Endothelial cell of umbilical vein (primary cell): ENCODE measurements around the gene LZTS2. TPM values are rescaled to one million over a fixed set of nuclear protein-coding genes. Genes with fewer than 3 reads are reported as not detected.

ENCODE experiments used
- BruUV-seq: library from RNA; stranded (reverse); fragments of 400-500 nt; replicated peaks from 2 replicates; lab custom pipeline; 2021; lab: Mats Ljungman, UMichigan
- CTCF ChIA-PET: fragments of 300-600, 350-600 bp; sonication (Branson Sonifier 250); formaldehyde crosslinking; loops from one replicate; lab custom pipeline; 2021; ENCODE audit warnings: antibody characterized with exemption, inconsistent platforms; lab: Charles Lee
- POLR2A ChIA-PET: fragments of 300-600, 350-600 bp; sonication (Branson Sonifier 250); formaldehyde crosslinking; loops from one replicate; lab custom pipeline; 2021; ENCODE audit warnings: antibody characterized with exemption, inconsistent platforms; lab: Charles Lee
- DNase-seq: peaks from one replicate; pipeline ENCODE4 v3.0.0-alpha.2; 2011; ENCODE audit warnings: low read depth, low spot score
- FAIRE-seq: peaks from 2 replicates; lab custom pipeline; 2011; peaks lifted over from hg19 to GRCh38; lab: Jason Lieb, UNC
- H2AFZ ChIP-seq: 2 replicates; pipeline ENCODE4 v1.6.0; 2012; ENCODE audit warnings: low read depth, low read length, control low read depth, inconsistent platforms
- H3K27ac ChIP-seq: 2 replicates; pipeline ENCODE4 v1.5.1; 2011; ENCODE audit warnings: low read depth, mild to moderate bottlenecking, control low read depth, low read length, moderate library complexity; ENCODE audit not compliant: insufficient read depth
- H3K27me3 ChIP-seq, 2 experiments: 2 replicates each; pipeline versions ENCODE4 v1.6.0 to v1.6.1; 2011; ENCODE audit warnings: low read length in 2 of 2, mixed read lengths in 1 of 2; ENCODE audit not compliant: control insufficient read depth in 2 of 2, insufficient read depth in 2 of 2
- H3K36me3 ChIP-seq, 2 experiments: 2 replicates in 1 of 2; 3 replicates in 1 of 2; pipeline ENCODE4 v1.5.1; 2011; ENCODE audit warnings: low read length in 2 of 2, mild to moderate bottlenecking in 1 of 2, moderate library complexity in 1 of 2; ENCODE audit not compliant: control insufficient read depth in 2 of 2, insufficient read depth in 2 of 2; ENCODE audit errors: extremely low read depth in 1 of 2
- H3K4me1 ChIP-seq: 3 replicates; pipeline ENCODE4 v1.5.1; 2011; ENCODE audit warnings: mild to moderate bottlenecking, low read length; ENCODE audit not compliant: control insufficient read depth, insufficient read depth; ENCODE audit errors: extremely low read depth
- H3K4me2 ChIP-seq: 2 replicates; pipeline ENCODE4 v1.6.1; 2011; ENCODE audit warnings: low read length, control low read depth, mixed read lengths; ENCODE audit not compliant: insufficient read depth
- H3K4me3 ChIP-seq, 3 experiments: fragments of 200-600 bp in 1 of 3; sonication (generic), shearing (Covaris generic) in 1 of 3; replicated peaks in 1 of 3; 2 replicates each; pipeline ENCODE4 v1.5.1; 2011 to 2016; ENCODE audit warnings: control low read depth in 3 of 3, low read length in 3 of 3, mild to moderate bottlenecking in 2 of 3, inconsistent platforms in 1 of 3, low read depth in 1 of 3, moderate library complexity in 1 of 3; ENCODE audit not compliant: insufficient read depth in 1 of 3
- H3K79me2 ChIP-seq: 2 replicates; pipeline ENCODE4 v1.6.0; 2012; ENCODE audit warnings: low read length, inconsistent platforms; ENCODE audit not compliant: control insufficient read depth, insufficient read depth
- H3K9ac ChIP-seq: replicated peaks from 2 replicates; pipeline ENCODE3; 2011; ENCODE audit warnings: low read length, control low read depth; ENCODE audit not compliant: insufficient read depth; ENCODE audit errors: extremely low read depth
- H3K9me1 ChIP-seq: replicated peaks from 3 replicates; pipeline ENCODE4 v1.6.0; 2011; ENCODE audit warnings: mild to moderate bottlenecking, low read length; ENCODE audit not compliant: control insufficient read depth, insufficient read depth; ENCODE audit errors: extremely low read depth
- H3K9me3 ChIP-seq: replicated peaks from 2 replicates; pipeline ENCODE4 v1.5.1; 2012; ENCODE audit warnings: low read length, inconsistent platforms; ENCODE audit not compliant: control insufficient read depth, insufficient read depth
- H4K20me1 ChIP-seq: replicated peaks from 2 replicates; pipeline ENCODE3; 2011; ENCODE audit warnings: mild to moderate bottlenecking, low read length; ENCODE audit not compliant: control insufficient read depth, insufficient read depth; ENCODE audit errors: extremely low read depth
- EZH2 ChIP-seq: IDR thresholded peaks from 2 replicates; pipeline ENCODE4 v1.6.1; 2012; ENCODE audit warnings: borderline replicate concordance, low read depth, mild to moderate bottlenecking, moderate library complexity, low read length, inconsistent platforms; ENCODE audit not compliant: severe bottlenecking
- FOS ChIP-seq: IDR thresholded peaks from 2 replicates; pipeline ENCODE4 v1.6.1; 2011; ENCODE audit warnings: mild to moderate bottlenecking, low read length, moderate library complexity, borderline replicate concordance; ENCODE audit not compliant: insufficient read depth
- GATA2 ChIP-seq: IDR thresholded peaks from 2 replicates; pipeline ENCODE4 v1.7.0; 2011; ENCODE audit warnings: low read depth, mild to moderate bottlenecking, moderate library complexity, mixed read lengths, low read length; ENCODE audit not compliant: insufficient read length, insufficient read depth
- JUN ChIP-seq: IDR thresholded peaks from 2 replicates; pipeline ENCODE4 v1.6.1; 2011; ENCODE audit warnings: borderline replicate concordance, low read depth; ENCODE audit not compliant: insufficient read length, insufficient read depth
- POLR2AphosphoS5 ChIP-seq: IDR thresholded peaks from 2 replicates; pipeline ENCODE4 v1.6.1; 2012; ENCODE audit warnings: low read depth, mild to moderate bottlenecking, control low read depth, low read length, moderate library complexity; ENCODE audit not compliant: insufficient read depth
- dilution Hi-C: fragments of 300-500 bp; cut with MboI; formaldehyde crosslinking; loops from one replicate; pipeline ENCODE4 v1.15.0; 2019; ENCODE audit warnings: low sequenced_read_pairs; ENCODE audit not compliant: extremely low pct_ligation_motif_present
- intact Hi-C: fragments of 100-400 bp; cut with micrococcal nuclease; formaldehyde crosslinking; loops from one replicate; pipeline ENCODE4 v1.10.0; 2022
- polyA plus RNA-seq, 4 experiments: library from polyadenylated mRNA; depleted of rRNA in 3 of 4; stranded (reverse) in 3 of 4; unstranded in 1 of 4; fragments of >200 nt; gene quantifications; 2 replicates each; pipeline versions ENCODE4 v1.2.1 to v1.2.3, GENCODE V29; 2011 to 2012; ENCODE audit warnings: missing spikeins in 1 of 4
- total RNA-seq: library from RNA; stranded (reverse); gene quantifications from 2 replicates; pipeline ENCODE4 v1.2.3, GENCODE V29; 2021
- TF ChIP-seq, protein P1 (sequence below), 2 donors: IDR thresholded peaks; 1 replicate in 1 of 2; 2 replicates in 1 of 2; pipeline ENCODE4 v1.5.1; 2011; ENCODE audit warnings: low read length in 2 of 2, mild to moderate bottlenecking in 2 of 2, moderate library complexity in 2 of 2, control low read depth in 1 of 2, inconsistent platforms in 1 of 2, low read depth in 1 of 2; ENCODE audit not compliant: insufficient read depth in 1 of 2; ENCODE audit errors: extremely low read depth in 1 of 2
- TF ChIP-seq, protein P2 (sequence below): IDR thresholded peaks from 2 replicates; pipeline ENCODE4 v1.6.1; 2011; ENCODE audit not compliant: insufficient read depth, insufficient read length

Gene LZTS2
- total and polyA plus RNA-seq, 2 donors (not counting 3 experiments of a cell fraction or from before 2014, with no cell fraction given): 70.8 to 79.5 TPM

DNA sequence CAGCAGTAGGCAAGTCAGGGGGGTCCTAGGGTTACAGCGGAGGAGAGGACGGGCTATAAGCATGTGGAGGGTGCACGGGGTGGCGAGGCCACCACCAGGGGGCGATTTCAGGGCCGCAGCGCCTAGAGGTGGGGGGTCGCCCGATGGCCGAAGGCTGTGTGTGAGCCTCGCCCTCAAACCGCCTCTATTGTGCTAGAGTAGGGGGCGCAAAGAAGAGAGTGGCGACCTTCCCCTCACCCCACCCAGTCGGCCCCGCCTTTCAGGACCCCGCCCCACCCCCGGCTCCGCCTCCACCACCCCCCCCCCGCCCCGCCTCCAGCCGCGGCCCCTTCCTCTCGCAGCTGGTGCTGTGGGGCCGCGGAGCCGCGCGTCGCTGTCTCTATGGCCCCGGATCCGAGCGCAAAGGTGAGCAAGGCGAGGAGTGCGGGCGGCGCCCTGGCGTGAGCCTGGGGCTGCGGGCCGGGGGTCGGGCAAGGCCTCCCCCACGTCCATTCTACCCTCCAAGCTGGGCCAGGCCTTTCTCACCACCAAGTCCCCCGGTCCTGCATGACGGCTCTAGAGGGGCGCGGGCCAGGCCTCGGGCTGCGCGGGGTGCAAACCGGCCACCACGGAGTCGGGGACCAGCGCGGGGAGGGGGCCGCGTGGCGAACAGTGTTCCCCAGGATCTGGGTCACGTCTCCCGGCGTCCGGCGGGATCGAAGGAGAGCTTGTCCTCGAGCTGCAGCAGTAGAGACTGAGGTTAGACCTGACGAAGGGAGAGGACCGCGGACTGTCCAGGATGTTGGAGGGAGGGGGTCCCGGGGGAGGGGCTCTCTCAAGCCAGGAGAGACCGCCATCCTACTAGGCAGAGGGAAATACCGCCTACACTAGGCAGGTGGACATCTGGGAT is 30.2 kb upstream of the LZTS2 start, which contains the start of gene SEMA4G:
Gene SEMA4G (plus strand): TSS at position 318 of the 889 bp plus-strand sequence. CDS start 3,409 bp downstream, outside the sequence.
- H4K20me1 ChIP-seq: no peaks in the 10 kb centered on the region
- intact Hi-C loops (loop anchor here (1.0 kb wide), 2 partner anchors 18 to 44 kb away; partner anchors contain the start of genes MRPL43 and TWNK), dilution Hi-C loops (no loop called here)
- BruUV-seq: no TSS peak
- DNase-seq: peak; percentile 43
- no peak for TF ChIP-seq JUN
- TF ChIP-seq EZH2: peak; percentile 17
- TF ChIP-seq, protein P1, sequence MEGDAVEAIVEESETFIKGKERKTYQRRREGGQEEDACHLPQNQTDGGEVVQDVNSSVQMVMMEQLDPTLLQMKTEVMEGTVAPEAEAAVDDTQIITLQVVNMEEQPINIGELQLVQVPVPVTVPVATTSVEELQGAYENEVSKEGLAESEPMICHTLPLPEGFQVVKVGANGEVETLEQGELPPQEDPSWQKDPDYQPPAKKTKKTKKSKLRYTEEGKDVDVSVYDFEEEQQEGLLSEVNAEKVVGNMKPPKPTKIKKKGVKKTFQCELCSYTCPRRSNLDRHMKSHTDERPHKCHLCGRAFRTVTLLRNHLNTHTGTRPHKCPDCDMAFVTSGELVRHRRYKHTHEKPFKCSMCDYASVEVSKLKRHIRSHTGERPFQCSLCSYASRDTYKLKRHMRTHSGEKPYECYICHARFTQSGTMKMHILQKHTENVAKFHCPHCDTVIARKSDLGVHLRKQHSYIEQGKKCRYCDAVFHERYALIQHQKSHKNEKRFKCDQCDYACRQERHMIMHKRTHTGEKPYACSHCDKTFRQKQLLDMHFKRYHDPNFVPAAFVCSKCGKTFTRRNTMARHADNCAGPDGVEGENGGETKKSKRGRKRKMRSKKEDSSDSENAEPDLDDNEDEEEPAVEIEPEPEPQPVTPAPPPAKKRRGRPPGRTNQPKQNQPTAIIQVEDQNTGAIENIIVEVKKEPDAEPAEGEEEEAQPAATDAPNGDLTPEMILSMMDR (IDR thresholded peaks at IDR 0.05; ENCODE audit: extremely low read depth in 1 of 2, insufficient read depth in 1 of 2, low read depth in 1 of 2, low read length in 2 of 2): peak; percentile 76 to 88
- no peak for TF ChIP-seq POLR2AphosphoS5
- TF ChIP-seq, protein P2, sequence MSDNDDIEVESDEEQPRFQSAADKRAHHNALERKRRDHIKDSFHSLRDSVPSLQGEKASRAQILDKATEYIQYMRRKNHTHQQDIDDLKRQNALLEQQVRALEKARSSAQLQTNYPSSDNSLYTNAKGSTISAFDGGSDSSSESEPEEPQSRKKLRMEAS: no peak
- TF ChIP-seq FOS: no peak
- no peak for TF ChIP-seq GATA2
- POLR2A ChIA-PET: interaction anchor here (1.4 kb wide), 1 partner anchor 18 kb away, joined by 3 read pairs; the partner anchor contains the start of genes MRPL43 and TWNK
- peak within 1 kb of the TSS; percentile 57 to 75 (median 62) for H3K4me3 ChIP-seq
- no peaks in the 10 kb centered on the region for H3K79me2 ChIP-seq
- FAIRE-seq: no peak
- H3K4me1 ChIP-seq: peaks cover 12% of the 10 kb centered on the region
- H3K9me3 ChIP-seq: no peaks in the 10 kb centered on the region
- no peak within 1 kb of the TSS for H3K9ac ChIP-seq
- CTCF ChIA-PET: interaction anchor here (0.6 to 5.3 kb wide), 13 partner anchors 12 to 91 kb away, joined by 3 to 54 read pairs (median 4); partner anchors contain the start of genes MRPL43, SLF2 and TWNK
- no peak within 1 kb of the TSS for H3K27ac ChIP-seq
- no peaks in the 10 kb centered on the region for H3K9me1 ChIP-seq
- no peaks in the 10 kb centered on the region for H3K36me3 ChIP-seq
- peak within 1 kb of the TSS; percentile 96 for H2AFZ ChIP-seq
- peak within 1 kb of the TSS; percentile 76 for H3K4me2 ChIP-seq
- no peaks in the 10 kb centered on the region for H3K27me3 ChIP-seq
